Testis (tissue), 2 donors: ENCODE measurements around the gene UTP14A.

Experiments used
- CTCF ChIP-seq, 3 experiments: fragments of 450-650 bp in 2 of 3; fragments of 200-600 bp in 1 of 3; sonication (generic) in 1 of 3; IDR thresholded peaks; one replicate each; pipeline ENCODE4 v1.5.1; 2016 to 2019; ENCODE audit warnings: antibody characterized with exemption in 3 of 3, mild to moderate bottlenecking in 2 of 3, moderate library complexity in 1 of 3
- POLR2A ChIP-seq: fragments of 450-650 bp; IDR thresholded peaks from one replicate; pipeline ENCODE4 v1.6.1; 2017; ENCODE audit warnings: antibody characterized with exemption, mild to moderate bottlenecking, moderate library complexity

- TF ChIP-seq CTCF (IDR thresholded peaks at IDR 0.05) (no peak), POLR2A (no peak)
These were observed 29.1 kb upstream of the UTP14A start for GRCh38 chrX:129876771-129877305.
